DND-41 (cell line): ENCODE data around the gene MAP7D1.

ENCODE experiments used
- ATAC-seq: fragments of 200-7000 bp; cut with Tn5 transposase; 3 replicates; pipeline ENCODE4 v1.9.1; 2021; ENCODE audit warnings: low read depth; ENCODE audit not compliant: insufficient read depth
- DNase-seq: peaks from one replicate; pipeline ENCODE4 v3.0.0-alpha.2; 2020
- H2AFZ ChIP-seq: 2 replicates; pipeline ENCODE4 v1.6.0; 2012; ENCODE audit warnings: low read depth, low read length
- H3K27ac ChIP-seq: 2 replicates; pipeline ENCODE4 v1.5.1; 2012; ENCODE audit warnings: low read length, inconsistent platforms
- H3K27me3 ChIP-seq: fragments of 200-600 bp; sonication (generic); 2 replicates; pipeline ENCODE4 v1.6.0; 2012; ENCODE audit warnings: low read length, mild to moderate bottlenecking, inconsistent platforms; ENCODE audit not compliant: insufficient read depth, poor library complexity
- H3K36me3 ChIP-seq: 2 replicates; pipeline ENCODE4 v1.5.1; 2012; ENCODE audit warnings: low read length, inconsistent platforms; ENCODE audit not compliant: insufficient read depth
- H3K4me1 ChIP-seq: 2 replicates; pipeline ENCODE4 v1.5.1; 2012; ENCODE audit warnings: mild to moderate bottlenecking, low read length; ENCODE audit not compliant: insufficient read depth
- H3K4me2 ChIP-seq: 2 replicates; pipeline ENCODE4 v1.6.0; 2012; ENCODE audit warnings: mild to moderate bottlenecking, moderate library complexity, low read length, inconsistent platforms; ENCODE audit not compliant: insufficient read depth
- H3K4me3 ChIP-seq, 2 experiments: fragments of 200-600 bp in 1 of 2; shearing (Covaris generic) in 1 of 2; 2 replicates each; pipeline ENCODE4 v1.5.1; 2012 to 2016; ENCODE audit warnings: inconsistent platforms in 2 of 2, low read length in 2 of 2, mild to moderate bottlenecking in 2 of 2, low read depth in 1 of 2, moderate library complexity in 1 of 2
- H3K79me2 ChIP-seq: 2 replicates; pipeline ENCODE4 v1.6.0; 2012; ENCODE audit warnings: low read length, inconsistent platforms; ENCODE audit not compliant: insufficient read depth
- H3K9ac ChIP-seq: 2 replicates; pipeline ENCODE4 v1.6.0; 2012; ENCODE audit warnings: low read depth, mild to moderate bottlenecking, inconsistent platforms, low read length, moderate library complexity
- H3K9me3 ChIP-seq: 2 replicates; pipeline ENCODE4 v1.5.1; 2012; ENCODE audit warnings: low read length, moderate library complexity, mild to moderate bottlenecking, inconsistent platforms; ENCODE audit not compliant: insufficient read depth, severe bottlenecking
- H4K20me1 ChIP-seq: 2 replicates; pipeline ENCODE4 v1.6.0; 2012; ENCODE audit warnings: low read length; ENCODE audit not compliant: insufficient read depth
- EZH2 ChIP-seq: IDR thresholded peaks from 3 replicates; pipeline ENCODE4 v1.6.1; 2012; ENCODE audit warnings: borderline replicate concordance, low read depth, mild to moderate bottlenecking, moderate library complexity, low read length, inconsistent platforms; ENCODE audit not compliant: severe bottlenecking
- TF ChIP-seq, protein P1 (sequence below): IDR thresholded peaks from 2 replicates; pipeline ENCODE4 v1.5.1; 2012; ENCODE audit warnings: borderline replicate concordance, low read length, moderate library complexity, mild to moderate bottlenecking; ENCODE audit not compliant: poor library complexity, severe bottlenecking; ENCODE audit errors: extremely low read depth

Gene MAP7D1

DNA sequence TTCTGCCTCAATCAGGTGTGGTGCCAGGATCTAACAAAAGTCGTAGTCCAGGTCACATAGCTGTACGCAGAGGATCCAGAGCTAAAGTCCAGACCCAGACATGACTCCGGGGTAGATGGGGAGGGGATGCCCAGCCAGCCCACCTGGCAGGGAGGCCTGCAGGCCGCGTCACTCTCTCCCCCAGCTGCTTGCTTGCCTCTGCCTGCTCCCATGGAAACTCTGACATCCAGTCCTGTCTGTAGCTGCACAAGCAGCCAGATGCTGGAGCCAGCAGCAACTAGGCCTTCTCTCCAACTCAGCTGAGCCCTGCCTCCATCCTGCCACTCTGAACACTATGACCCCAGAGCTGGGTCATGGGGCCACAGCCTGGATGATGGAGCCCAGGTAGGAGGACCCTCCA lies 39.1 kb upstream of the MAP7D1 start:
- no peaks in the 10 kb centered on the region for H3K79me2 ChIP-seq
- no peak for ATAC-seq
- H4K20me1 ChIP-seq = no peaks in the 10 kb centered on the region
- H3K9ac ChIP-seq = no peak overlapping the region
- H3K4me3 ChIP-seq = no peak overlapping the region
- H3K27me3 ChIP-seq = no peaks in the 10 kb centered on the region
- no peaks in the 10 kb centered on the region for H3K36me3 ChIP-seq
- TF ChIP-seq, protein P1, sequence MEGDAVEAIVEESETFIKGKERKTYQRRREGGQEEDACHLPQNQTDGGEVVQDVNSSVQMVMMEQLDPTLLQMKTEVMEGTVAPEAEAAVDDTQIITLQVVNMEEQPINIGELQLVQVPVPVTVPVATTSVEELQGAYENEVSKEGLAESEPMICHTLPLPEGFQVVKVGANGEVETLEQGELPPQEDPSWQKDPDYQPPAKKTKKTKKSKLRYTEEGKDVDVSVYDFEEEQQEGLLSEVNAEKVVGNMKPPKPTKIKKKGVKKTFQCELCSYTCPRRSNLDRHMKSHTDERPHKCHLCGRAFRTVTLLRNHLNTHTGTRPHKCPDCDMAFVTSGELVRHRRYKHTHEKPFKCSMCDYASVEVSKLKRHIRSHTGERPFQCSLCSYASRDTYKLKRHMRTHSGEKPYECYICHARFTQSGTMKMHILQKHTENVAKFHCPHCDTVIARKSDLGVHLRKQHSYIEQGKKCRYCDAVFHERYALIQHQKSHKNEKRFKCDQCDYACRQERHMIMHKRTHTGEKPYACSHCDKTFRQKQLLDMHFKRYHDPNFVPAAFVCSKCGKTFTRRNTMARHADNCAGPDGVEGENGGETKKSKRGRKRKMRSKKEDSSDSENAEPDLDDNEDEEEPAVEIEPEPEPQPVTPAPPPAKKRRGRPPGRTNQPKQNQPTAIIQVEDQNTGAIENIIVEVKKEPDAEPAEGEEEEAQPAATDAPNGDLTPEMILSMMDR = no peak
- no peak for TF ChIP-seq EZH2
- no peak for DNase-seq
- no peaks in the 10 kb centered on the region for H3K4me1 ChIP-seq
- H2AFZ ChIP-seq = no peak overlapping the region
- H3K9me3 ChIP-seq = no peaks in the 10 kb centered on the region
- no peak overlapping the region for H3K27ac ChIP-seq
- no peak overlapping the region for H3K4me2 ChIP-seq

DNA sequence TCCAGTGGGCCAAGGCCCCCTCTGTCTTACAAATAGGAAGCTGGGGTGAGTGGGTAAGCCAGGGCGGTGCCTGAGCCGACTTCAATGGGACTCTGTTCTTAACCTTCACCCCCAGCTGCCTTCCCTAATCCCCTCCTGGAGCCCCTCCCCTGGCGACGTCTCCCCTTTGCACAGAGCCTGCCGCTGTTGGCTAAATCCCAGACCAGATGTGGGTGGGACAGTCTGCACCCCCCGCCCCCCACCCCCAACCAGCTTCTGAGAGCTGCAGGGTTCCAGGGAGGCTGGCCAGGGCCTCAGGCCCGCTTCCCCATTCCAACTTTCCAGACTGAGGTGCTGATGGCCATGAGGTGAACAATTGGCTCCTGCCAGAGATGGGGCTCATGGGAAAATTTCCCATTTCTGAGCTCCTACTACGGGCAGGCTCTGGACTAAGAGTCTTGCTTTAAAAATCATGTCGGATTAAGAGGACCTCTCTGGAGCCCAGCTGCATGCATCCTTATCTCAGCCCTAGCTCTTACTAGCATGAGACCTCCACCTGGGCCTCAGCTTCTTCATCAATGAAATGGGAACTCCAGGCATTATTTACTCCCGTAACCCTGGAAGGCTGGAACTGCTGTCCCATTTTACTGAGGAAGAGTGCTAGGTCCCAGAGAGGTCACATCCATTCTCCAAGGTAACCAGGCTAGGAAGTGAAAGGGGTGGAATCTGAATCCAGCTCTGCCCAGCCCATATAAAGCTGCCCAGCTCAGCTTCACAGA lies 37.3 kb upstream of the MAP7D1 start:
- Histone ChIP-seq H3K36me3 (no peaks in the 10 kb centered on the region), H3K4me2 (no peak overlapping the region), H3K27me3 (no peaks in the 10 kb centered on the region), H3K4me3 (no peak overlapping the region), H3K4me1 (no peaks in the 10 kb centered on the region), H3K27ac (no peak overlapping the region), H3K9ac (no peak overlapping the region), H4K20me1 (no peaks in the 10 kb centered on the region), H2AFZ (no peak overlapping the region), H3K79me2 (no peaks in the 10 kb centered on the region), H3K9me3 (no peaks in the 10 kb centered on the region)
- ATAC-seq (no peak), DNase-seq (no peak)
- no peak for TF ChIP-seq EZH2

DNA sequence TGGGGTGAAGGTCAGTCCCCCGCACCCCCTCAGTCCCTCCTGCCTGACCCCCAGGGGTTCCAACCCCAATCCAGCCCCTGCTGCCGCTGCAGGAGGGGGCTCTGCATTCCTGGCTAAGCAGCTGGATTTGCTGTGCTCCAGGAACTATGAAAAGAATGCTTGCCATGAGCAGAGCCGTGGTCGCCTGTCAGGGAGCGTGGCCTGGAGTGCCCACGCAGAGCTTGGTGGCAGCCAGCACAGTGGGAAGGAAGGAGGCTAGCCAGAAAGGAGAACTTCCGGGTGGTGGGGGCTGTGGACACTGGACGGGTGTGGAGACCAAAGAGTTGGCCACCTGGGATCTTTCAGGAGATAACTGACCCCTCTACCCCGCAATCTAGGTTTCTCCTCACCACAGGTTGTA lies 36.5 kb upstream of the MAP7D1 start:
- no peak overlapping the region for H3K27ac ChIP-seq
- H3K4me2 ChIP-seq = no peak overlapping the region
- no peak overlapping the region for H3K4me3 ChIP-seq
- H3K4me1 ChIP-seq = no peaks in the 10 kb centered on the region
- no peak for TF ChIP-seq EZH2
- TF ChIP-seq, protein P1 = no peak
- no peak overlapping the region for H2AFZ ChIP-seq
- H3K9me3 ChIP-seq = no peaks in the 10 kb centered on the region
- H3K79me2 ChIP-seq = no peaks in the 10 kb centered on the region
- ATAC-seq = no peak
- DNase-seq = no peak
- H3K36me3 ChIP-seq = no peaks in the 10 kb centered on the region
- no peaks in the 10 kb centered on the region for H4K20me1 ChIP-seq
- no peaks in the 10 kb centered on the region for H3K27me3 ChIP-seq
- no peak overlapping the region for H3K9ac ChIP-seq

DNA sequence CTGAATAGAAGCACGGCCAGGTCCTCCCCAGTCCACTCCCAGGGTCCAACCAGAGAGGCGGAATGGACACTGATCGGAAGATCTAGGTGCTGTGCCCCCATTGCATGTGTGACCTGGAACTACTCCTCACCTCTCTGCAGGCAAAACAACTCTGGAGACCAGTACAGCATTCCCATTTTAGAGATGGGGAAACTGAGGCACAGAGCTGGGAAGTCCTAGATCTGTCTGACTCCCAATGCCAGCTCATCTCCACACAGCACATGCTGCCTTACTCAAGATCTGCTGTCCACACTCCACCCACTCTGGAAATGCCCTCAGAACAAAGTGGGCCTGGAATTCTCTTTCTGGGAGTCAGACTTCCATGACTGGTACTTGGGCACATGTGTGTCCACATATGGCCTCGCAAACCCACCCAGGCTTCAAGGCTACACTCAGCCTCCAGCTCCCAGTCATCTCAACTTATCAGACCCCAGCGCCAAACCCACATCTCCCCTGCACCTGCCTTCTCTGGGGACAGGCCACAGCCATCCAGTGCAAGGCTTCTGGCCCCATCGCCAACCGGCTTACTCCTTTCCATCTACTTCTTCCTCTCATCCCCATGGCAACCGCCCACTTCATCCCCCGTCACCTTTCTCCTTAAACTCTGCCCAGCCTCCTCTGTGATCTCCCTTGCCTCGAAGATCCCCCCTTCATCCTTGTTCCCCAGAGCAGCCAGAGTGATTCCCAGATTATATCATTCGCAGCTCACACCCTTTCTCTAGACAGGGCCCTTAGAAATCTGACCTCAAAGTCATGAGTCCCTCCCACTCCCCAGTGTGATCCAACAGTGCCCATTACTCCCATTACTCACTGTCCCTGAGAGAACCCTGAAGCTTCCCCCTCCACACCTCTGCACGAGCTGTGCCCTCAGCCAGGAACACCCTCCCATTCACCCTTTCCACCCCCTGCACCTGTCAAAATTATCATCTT lies 33.6 kb upstream of the MAP7D1 start:
- no peak overlapping the region for H3K4me3 ChIP-seq
- H3K27me3 ChIP-seq = no peaks in the 10 kb centered on the region
- TF ChIP-seq, protein P1 = no peak
- no peak for TF ChIP-seq EZH2
- no peaks in the 10 kb centered on the region for H3K4me1 ChIP-seq
- no peaks in the 10 kb centered on the region for H3K79me2 ChIP-seq
- H2AFZ ChIP-seq = no peak overlapping the region
- no peak overlapping the region for H3K27ac ChIP-seq
- ATAC-seq = no peak
- no peaks in the 10 kb centered on the region for H4K20me1 ChIP-seq
- no peak overlapping the region for H3K4me2 ChIP-seq
- no peaks in the 10 kb centered on the region for H3K9me3 ChIP-seq
- H3K36me3 ChIP-seq = no peaks in the 10 kb centered on the region
- H3K9ac ChIP-seq = no peak overlapping the region
- no peak for DNase-seq
